Measurements from ENCODE around the gene ABCG1.

ABCG1 gene

DNA sequence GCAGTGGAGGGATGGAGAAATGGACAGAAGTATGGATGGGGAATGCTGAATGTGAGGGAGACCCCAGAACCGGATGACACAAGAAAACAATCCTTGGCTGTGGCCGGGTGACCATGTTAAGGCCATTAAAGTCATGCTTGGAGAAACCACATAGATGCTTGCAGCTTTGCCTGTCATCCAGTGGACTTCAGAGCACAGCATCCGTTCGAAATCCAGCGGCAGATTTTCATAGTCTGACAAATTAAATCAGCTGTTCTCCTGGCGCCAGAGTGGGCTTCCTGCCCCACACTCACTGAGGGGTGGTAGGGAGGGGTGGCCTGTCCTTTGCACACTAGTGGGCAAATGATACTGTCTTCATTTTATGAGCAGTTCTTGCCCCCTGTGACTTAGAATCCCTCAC is 35.1 kb downstream of the ABCG1 start:
- no peak for DNase-seq

DNA sequence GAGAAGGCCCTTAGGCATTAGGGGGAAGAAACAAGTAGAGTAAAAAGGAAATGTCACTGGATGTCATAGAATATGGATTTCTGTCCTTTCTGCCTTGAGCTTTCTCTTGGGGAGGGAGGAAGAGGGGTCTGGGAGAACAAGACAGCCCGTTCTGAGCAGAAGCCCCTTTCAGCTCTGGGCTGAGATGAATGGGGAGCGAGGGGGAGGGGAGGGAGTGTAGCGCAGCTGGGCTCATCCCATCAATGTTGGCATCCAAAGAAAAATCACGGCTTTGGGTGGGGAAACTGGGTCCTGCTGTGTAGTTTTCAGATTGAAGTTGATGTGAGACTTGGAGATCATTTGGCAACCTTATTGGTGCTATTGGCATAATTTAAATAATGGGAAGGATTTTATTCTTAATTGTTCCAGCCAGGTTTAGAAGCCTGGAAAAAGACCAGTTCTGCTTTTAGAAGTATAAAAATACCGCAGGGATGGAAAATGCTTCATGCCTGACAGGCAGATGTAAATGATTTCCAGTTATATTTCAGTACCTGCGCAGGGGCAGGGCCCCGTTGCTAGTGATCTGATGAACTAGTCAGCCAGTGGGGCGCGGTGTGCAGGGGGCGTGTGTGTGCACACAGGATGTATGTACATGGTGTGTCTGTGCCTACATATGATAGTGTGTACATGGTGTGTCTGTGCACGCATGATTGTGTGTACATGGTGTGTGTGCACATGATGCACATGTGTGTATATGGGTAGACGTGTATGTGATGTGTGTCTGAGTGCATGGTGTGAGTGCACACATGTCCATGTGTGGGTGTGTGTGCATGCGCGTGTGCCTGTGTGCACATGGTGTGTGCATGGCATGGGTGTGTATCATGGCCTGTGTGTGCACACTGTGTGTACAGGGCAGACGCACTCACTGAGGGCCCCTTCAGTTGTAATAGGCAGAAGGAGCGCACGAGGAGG is 36.0 kb downstream of the ABCG1 start:
- no peak for DNase-seq

GRCh38 chr21:42255825-42256224 is 36.9 kb downstream of the ABCG1 start:
- DNase-seq = no peak

DNA sequence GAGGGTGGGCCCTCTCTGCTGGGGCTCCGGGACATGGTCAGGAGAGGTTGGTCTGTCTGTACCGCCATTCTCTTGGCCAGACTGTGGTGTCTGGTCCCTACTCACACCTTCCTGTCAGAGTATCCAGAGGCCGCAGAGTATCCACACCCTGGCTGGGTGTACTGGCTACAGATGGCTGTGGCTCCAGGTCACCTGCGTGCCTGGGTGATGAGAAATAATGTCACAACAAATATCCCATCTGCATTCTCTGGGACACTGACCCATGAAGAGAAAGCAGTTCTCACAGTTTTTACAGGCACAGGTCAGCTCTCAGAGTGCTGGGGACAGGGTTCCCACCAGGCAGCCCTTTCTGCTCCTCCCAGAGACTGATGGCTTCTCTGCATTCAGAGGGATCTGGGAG is 37.4 kb downstream of the ABCG1 start:
- DNase-seq = no peak

GRCh38 chr21:42257091-42257765 is 38.3 kb downstream of the ABCG1 start:
- DNase-seq = no peak

DNA sequence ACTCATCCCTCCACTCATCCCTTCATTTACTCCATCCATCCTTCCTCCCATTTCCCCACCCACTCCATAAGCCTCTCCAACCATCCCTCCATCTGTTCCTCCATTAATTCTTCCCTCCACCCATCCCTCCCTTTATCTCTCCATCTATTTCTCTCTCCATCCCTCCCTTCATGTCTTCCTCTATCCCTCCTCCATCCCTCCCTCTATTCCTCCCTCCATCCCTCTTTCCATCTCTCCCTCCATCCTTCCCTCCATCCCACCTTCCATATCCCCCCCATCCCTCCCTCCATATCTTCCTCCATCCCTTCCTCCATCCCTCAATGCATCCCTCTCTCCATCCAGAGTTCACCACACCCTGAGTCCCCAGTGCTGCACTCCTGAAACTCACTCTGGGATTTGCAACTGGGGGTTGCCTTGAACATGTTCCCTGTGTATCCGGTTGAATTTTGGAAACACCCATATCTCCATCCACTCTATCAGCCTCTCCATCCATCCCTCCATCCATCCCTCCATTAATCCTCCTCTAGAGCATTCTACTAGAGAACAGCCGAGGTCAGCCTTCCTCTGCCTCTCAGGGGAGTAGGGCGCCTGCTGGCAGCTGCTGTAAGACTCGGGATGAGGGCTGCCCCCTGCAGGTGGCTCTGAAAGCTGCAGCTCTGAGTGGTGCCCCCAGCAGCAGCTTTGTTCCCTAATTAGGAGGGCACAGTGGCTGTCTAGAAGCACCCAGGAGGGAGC is 39.4 kb downstream of the ABCG1 start:
- peak; percentile 79 for DNase-seq

- DNase-seq = no peak
Measured at GRCh38 chr21:42258885-42259407, 40.0 kb downstream of the ABCG1 start.

DNA sequence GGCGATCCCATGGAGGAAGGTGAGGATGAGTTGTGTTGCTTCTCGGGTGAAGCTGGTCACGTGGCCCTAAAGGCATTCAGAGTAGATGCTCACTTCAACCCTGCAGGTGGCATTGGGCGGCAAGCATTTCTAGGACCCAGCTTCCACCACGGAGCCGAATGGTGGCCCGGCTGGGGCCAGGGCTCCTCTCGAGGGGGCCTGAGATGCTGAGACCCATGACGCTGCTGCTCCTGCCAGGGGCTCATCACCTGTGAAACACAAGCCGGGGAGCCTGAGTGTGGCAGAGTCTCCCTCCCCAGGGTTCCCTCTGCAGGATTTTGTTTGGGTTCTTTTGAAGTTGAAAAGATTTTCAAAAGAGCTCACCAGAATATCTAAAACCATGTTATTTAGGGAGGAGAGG is 41.2 kb downstream of the ABCG1 start:
- DNase-seq = no peak

- no peak for DNase-seq
Measured at GRCh38 chr21:42261829-42262200, 42.9 kb downstream of the ABCG1 start.

- no peak for DNase-seq
Measured at GRCh38 chr21:42262831-42263231, 43.9 kb downstream of the ABCG1 start.

- no peak for DNase-seq
Measured at GRCh38 chr21:42263591-42264131, 44.7 kb downstream of the ABCG1 start.

DNA sequence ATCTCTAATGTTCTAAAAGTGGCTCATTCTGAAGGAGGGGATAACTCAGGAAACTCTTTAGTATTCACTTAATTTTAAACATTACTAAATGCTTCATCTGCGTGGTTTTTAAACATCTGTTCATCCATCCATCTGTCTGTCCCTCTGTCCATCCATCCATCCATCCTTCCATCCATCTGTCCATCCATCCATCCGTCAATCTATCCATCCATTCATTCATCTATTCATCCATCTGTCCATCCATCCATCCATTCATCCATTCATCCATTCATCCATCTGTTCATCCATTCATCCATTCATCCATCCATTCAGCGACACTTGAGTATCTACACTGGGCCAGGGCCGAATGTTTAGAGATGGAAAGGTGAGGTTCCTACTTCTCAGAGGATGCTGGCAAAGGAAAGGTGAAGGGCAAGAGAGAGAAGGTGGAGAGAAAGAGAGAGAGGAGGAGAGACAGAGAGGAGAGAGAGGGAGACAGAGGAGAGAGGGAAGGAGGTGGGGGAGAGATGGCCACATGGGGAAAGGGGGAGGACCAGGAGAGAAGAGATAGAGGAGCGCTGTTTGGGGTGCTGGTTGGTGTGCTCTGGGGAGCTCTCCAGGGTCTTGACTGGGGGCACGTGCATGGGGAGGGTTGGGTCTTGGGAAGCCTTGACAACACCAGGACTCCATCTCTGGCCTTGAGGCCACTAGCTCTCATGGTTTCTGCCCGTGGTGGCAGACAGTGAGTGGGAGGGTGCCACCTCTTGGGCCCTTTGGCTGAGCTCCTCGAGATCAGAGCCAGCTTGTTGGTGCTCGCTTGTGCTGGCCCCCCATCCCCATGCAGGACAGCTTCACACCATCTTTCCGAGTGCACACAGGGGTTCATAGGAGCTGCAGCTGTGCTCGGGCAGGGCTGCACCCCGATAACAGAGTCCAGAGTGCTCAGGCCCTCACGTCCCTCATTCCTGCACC is 45.6 kb downstream of the ABCG1 start:
- DNase-seq = no peak

GRCh38 chr21:42265231-42265812 is 46.4 kb downstream of the ABCG1 start:
- DNase-seq = no peak

DNA sequence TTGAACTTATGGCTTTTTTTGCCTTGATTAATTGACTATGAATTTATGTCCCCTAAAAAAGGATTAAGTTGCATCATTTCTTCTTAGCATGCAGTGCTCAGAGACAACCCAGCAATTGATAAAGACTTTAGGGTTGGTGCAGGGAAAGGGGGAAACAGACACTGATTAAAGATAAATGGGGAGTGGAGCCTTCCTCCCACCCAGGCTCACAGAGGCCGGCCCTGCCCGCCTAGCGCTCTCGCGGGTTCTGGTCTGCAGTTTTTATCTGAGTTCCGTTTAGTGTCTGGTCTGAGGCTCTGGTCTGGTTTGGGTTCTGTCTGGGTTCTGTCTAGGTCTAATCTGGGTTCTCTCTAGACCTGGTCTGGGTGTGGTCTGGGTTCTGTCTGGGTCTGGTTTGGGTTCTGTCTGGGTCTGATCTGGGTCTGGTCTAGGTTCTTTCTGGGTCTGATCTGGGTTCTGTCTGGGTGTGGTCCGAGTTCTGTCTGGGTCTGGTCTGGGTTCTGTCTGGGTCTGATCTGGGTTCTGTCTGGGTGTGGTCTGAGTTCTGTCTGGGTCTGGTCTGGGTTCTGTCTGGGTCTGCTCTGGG is 48.1 kb downstream of the ABCG1 start:
- no peak for DNase-seq

DNA sequence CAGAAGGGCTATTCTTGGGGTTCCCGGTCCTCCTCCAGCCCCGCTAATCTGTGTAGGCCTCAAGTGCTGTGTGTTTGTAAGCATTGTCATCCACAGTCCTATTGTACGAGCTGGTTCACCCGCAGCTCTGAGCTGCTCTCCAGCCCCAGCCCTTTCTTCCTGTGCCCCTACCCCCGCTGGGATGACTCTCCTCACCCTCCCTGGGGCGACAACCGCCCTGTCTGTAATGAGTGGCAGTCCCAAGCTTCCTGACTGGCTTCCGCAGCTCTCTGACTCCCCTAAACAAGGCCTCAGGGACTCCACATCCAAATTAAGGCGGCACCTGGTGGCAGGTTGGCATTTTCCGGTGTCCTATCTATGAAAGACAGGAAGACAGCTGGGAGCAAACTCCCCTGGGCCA is 50.4 kb downstream of the ABCG1 start:
- no peak for DNase-seq

- DNase-seq = no peak
Measured at GRCh38 chr21:42271065-42271464, 52.1 kb downstream of the ABCG1 start.

GRCh38 chr21:42272109-42272962 is 53.4 kb downstream of the ABCG1 start:
- no peak for DNase-seq

- no peak for DNase-seq
Measured at GRCh38 chr21:42272984-42273600, 54.2 kb downstream of the ABCG1 start.

DNA sequence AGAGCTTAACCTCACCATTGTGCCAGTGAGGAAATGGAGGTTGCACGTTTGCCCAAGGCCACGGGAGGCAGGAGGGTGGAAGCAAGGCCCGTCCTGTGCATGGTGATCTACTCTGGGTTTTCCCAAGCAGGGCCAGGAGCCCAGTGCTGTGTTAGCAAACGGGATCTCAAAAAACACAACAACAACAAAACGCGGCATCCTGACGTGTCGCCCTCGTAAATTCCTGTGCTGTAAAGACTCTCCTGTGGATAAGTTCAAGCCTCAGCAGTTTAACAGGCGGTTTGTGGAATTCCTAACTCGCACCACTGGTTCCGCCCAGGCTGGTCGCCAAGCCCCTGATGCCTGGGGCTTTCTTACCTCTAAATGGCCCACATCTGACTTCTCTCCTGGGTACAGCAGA is 57.1 kb downstream of the ABCG1 start:
- DNase-seq = no peak

Data from CD4-positive, alpha-beta T cell treated with Interleukin-4 for 4 hours (primary cell).